DMS153 (cell line): ENCODE results near the gene KPNB1.

Experiments
- DNase-seq: peaks from one replicate; lab custom pipeline; 2025; lab: John Stamatoyannopoulos, UW

KPNB1 gene

DNA sequence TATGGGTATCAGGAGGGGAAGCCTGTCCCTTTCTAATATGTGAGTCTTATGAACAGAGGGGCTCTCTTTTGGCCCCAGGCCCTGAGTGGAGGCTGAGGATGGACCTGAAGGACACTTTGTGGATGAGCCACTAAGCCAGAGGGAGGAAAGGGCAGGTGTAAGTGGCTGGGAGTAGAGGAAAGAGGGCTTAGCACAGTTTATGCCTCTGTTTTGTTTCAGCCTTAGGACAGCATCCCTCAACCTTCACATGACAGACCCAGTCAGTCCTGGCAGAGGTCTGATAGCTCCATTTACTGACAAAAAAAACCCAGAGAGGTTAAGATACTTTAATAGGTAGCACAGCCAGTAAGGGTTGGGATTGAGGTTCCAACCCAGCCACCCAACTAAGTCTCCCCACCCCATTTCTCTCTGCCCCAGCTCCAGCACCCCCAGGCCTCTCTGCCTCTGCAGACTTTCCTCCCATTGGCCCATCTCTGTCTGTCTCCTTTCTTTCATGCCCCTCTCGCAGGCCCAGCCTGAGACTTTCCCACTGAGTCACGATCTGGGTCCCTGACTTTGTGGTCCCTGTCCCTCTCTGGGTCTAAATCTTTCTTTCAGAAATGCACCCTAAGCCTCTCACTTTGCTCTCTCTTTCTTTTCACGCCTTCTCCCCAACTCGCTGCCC, 78.6 kb downstream of the KPNB1 start:
- no peak for DNase-seq

GRCh38 chr17:47729476-47729875, 79.8 kb downstream of the KPNB1 start:
- no peak for DNase-seq

DNA sequence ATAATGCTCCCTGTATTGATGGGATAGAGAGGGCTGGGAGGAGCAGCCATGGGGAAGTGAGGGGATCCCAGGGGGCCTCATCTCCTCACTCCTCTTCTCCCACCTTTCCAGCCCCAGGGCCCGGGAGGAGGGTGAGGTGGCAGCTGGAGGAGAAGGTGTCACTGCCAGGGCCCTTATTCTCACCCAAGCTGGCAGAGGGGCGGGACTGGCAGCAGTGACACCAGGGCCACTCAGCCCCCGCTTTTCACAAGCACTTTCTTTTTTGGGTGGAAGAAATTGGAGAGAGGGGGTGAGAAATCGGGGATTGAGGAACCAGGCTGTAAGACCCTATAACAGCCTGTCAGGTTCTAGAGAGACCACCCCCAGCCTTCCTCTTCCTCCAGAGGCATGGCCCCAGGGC, 81.0 kb downstream of the KPNB1 start:
- DNase-seq, result no peak

DNA sequence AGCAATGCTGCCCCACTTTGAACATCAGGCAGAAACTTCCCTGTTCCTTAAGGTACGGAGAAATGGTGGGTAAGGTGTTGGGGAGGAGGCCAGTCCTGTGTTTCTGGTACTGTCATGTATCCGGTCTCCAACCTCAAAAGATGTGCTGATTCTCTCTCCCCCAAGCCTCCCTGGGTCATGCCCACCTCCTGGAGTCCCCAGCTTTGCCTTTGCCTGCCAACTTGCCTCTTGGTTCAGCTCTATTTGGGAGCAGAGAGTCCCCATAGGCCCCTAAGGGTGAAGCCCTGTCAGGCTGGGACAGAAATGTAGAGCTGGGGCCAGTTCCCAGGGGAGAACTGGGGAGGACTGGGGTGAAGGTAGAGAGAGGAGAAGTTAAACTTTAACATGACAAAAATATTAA, 81.7 kb downstream of the KPNB1 start:
- DNase-seq, result no peak

GRCh38 chr17:47732399-47733046, 82.8 kb downstream of the KPNB1 start:
- DNase-seq, result no peak

DNA sequence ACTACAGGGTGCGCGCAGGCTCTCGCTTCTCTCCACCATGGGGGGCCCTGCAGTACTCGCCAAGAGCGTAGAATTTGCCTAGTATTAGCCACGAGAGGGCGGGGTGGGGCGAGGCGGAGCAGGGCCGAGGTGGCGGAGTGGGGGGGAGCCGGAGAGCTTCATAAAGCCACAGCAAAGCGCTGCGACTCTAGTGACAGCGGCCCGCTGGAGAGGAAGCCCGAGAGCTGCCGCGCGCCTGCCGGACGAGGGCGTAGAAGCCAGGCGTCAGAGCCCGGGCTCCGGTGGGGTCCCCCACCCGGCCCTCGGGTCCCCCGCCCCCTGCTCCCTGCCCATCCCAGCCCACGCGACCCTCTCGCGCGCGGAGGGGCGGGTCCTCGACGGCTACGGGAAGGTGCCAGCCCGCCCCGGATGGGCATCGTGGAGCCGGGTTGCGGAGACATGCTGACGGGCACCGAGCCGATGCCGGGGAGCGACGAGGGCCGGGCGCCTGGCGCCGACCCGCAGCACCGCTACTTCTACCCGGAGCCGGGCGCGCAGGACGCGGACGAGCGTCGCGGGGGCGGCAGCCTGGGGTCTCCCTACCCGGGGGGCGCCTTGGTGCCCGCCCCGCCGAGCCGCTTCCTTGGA, 83.4 kb downstream of the KPNB1 start, which contains the start of gene TBX21:
TSS of gene TBX21 (plus strand) at position 190 of the 627 bp plus-strand sequence. CDS start at position 409, 219 bp downstream.
- no peak for DNase-seq

DNA sequence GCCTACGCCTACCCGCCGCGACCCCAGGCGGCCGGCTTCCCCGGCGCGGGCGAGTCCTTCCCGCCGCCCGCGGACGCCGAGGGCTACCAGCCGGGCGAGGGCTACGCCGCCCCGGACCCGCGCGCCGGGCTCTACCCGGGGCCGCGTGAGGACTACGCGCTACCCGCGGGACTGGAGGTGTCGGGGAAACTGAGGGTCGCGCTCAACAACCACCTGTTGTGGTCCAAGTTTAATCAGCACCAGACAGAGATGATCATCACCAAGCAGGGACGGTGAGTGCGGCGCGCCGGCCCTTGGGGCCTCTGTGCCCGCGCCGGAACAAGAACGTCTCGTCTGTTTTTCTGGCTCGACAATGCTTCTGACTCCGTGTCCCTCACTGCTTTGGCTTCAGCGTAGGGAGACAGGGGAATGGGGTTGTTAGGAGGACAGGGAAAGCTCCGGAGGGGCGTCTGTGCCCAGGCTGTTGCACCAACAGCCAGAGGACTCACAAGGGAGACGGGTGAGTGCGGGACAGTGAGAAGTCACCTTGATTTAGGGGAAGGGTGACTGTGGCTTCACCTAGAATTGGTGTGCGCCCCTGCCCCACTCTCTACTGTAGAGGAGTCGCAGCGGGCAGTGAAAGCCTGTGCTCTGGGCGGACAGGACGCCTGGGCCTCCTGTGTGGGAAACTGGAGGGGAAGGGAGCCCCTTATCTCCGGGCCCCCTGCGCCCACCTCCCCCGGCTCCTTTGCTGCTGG, 84.1 kb downstream of the KPNB1 start:
- no peak for DNase-seq

GRCh38 chr17:47735139-47735464, 85.4 kb downstream of the KPNB1 start:
- DNase-seq, result no peak
